GM18519 (cell line): ENCODE measurements around the gene NKIRAS1.
A peak's percentile ranks its signal among the peaks of the same experiment; 100 is the strongest.
"Not testable (repeated sequence)": the region's sequence is repeated elsewhere in the genome, so short reads cannot be mapped to it uniquely, and the experiment has no call there.

ENCODE experiments used
- ATAC-seq: cut with Tn5 transposase; IDR thresholded peaks from one replicate; pipeline ENCODE4 v1.9.1; 2021; ENCODE audit warnings: mild to moderate bottlenecking, moderate library complexity; ENCODE audit not compliant: unreplicated experiment, low FRiP score

The NKIRAS1 gene

DNA sequence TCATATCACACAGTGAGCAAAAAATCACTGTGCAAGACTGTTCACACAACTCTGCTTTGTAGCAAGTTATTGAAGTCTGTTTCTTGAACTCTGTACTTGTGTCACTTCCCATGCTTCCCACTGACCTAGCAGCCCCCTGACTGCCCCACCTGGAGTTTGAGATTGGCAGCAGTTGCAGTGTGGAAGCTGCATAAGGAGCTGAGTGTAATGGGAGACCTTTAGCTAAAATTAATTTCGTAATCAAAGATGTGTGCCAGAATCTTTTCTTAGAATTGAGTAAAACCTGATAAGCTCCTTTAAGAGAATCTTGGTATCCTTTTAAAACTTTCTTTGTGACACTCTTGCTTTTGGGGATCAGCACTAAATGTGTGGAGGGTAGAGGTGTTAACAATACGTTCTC lies 42.8 kb downstream of the NKIRAS1 start:
- ATAC-seq: no peak

DNA sequence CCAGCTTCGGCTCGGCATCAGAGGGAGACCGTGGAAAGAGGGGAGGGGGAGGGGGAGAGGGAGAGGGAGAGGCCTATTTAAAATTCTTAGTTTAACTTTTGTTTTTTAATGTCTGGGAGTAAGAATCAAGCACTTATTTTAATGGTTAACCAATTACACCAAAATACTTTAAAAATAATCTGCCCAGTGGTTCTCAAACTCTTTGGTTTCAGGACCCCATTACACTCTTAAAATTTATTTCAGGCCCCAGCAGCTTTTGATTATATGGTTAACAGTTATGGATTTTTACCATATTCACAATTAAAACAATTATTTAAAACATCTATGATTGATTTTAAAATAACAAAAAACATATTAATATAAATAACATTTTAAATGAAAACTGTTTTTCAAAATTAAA lies 44.5 kb downstream of the NKIRAS1 start:
- no peak for ATAC-seq

DNA sequence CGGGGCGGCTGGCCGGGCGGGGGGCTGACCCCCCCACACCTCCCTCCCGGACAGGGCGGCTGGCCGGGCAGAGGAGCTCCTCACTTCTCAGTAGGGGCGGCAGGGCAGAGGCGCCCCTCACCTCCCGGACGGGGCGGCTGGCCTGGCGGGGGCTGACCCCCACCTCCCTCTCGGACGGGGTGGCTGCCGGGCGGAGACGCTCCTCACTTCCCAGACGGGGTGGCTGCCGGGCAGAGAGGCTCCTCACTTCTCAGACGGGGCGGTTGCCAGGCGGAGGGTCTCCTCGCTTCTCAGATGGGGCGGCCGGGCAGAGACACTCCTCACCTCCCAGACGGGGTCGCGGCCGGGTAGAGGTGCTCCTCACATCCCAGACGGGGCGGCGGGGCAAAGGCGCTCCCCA lies 45.4 kb downstream of the NKIRAS1 start:
- ATAC-seq: not testable (repeated sequence)

DNA sequence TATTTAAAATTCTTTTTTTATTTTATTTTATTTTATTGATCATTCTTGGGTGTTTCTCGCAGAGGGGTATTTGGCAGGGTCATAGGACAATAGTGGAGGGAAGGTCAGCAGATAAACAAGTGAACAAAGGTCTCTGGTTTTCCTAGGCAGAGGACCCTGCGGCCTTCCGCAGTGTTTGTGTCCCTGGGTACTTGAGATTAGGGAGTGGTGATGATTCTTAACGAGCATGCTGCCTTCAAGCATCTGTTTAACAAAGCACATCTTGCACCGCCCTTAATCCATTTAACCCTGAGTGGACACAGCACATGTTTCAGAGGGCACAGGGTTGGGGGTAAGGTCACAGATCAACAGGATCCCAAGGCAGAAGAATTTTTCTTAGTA lies 46.1 kb downstream of the NKIRAS1 start:
- ATAC-seq: not testable (repeated sequence)

DNA sequence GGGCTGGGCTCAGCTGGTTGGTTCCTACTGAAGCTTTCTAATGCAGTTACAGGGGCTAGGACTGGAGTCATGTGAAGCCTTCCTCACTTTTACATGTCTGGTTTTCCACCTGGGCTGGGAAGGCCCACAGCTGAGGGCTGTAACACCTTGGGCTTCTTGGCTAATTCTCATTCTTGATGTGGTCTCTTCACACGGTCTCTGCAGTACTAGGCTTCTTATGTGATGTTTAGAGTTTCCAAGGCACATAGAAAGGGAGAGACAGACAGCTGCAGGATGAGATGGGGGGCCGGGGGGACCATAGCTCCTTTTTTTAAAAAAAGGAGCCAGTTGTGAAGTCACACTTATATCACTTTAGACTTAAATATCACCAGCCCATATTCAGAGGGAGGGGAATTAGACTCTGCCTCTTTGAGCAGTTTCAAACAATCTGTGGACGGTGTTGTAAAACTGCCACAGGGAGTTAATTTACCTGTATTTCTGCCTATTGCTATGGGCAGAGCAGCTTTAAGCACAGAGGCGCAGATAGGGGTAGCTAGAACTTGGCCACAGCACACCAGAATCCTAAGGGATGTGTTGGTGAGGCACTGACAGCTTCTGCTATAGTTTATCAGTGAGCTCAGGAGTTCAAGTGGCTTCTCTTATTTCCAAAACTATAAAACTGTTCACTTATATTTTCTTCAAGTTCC lies 46.7 kb downstream of the NKIRAS1 start:
- ATAC-seq: no peak

DNA sequence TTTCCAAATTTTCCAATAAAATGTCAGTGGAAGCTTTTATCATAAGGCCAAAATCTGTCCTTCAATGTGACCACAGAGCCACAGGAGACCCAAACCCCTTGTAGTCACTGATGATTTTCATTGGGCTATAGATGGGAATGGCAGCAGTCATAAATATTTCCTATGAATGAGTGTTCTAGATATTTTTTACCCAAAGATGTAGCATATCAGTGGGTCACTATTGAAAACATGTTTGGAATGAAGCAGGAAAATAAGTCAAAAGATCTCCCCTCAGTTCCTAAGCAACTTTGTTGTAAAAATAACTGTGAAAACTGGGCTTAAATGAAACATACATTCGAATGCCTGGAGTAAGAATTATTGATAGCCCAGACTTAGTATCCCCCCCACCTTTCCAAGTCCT lies 49.0 kb downstream of the NKIRAS1 start:
- ATAC-seq: no peak

DNA sequence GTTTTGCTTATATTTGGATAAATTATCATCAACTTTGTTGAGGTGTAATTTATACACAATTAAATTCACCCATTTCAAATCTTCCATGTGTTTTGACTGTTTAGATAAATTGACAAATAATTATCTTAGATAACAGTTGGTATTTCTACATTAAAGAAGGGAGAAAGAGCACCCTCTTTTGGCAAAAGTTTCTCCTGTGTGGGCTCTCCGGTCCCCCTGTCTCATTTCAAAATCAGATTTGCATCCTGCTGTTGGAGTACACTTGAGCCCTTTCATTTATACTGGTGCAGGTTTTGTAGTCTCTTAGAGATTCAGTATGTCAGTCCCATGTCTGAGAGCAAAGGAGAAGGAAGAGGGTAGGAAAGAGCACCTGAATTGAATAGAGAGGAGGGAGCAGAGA lies 49.4 kb downstream of the NKIRAS1 start:
- ATAC-seq: no peak

DNA sequence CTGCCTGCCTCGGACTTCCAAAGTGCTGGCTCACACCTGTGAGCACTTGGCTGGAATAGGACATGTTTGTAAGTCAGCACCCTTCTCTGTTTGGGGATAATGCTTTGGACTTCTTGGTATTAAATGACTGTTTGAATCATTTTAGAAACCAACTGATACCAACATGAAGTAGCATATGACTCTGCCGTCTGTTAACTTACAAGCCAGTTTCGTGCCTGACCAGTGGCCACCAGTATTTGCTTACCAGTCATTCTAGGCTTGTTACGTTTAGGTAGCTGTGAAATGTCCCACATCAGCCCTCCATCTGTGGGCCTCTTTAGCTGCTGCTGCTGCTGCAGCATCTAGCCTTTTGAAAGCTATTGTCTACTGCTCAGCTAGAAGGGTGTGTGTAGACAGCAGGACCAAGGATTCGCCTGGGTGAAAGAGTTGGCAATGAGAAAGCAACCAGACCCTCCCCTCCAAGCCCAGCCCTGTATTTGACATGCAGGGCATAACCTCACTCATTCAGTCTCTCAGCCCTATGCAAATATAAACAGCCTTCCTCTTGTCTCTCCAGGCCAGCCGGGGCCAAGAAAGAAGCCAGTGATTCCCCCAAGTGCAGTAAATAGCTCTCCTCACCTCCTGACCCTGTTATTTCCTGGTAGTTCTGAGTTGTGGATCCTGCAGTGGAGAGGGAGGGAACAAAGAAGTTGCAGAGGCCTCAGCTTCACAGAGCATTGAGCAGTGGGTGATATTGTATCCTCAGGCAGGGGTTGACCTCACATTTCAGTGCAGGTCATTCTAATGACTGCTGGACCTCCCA lies 51.0 kb downstream of the NKIRAS1 start:
- ATAC-seq: peak; percentile 75

DNA sequence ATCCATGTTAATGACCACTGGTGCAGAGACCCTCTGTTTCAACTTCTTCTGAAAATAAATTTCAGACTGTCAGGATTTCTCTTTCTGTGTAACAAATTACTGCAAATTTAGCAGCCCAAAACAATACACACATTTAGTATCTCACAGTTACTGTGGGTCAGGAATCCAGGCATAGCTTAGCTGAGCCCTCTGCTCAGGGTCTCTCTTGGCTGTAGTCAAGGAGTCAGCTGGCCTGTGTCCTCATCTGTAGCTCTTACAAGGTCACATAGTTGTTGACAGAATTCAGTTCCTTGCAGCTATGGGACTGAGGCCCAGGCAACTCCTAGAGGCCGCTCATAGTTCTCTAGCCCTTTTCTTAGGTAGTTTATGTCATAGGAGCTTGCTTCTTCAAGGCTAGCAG lies 51.9 kb downstream of the NKIRAS1 start:
- no peak for ATAC-seq

DNA sequence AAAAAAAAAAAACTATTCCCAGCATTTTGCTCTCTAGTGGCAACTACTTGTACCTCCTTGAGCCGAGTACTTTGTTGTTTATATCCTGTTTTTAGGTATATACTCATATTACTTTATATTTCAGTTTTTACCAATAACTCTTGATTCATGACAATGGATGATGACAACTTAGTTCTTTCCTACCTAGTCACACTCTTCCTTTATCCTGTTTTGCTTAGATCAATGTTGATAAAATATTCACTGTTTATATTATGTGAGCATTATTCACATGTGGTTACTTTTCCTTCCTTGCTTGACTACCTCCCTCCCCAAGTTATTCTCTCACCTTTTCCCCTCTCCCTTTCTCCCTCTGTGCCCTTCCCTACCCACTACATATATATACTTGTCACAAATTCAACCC lies 53.7 kb downstream of the NKIRAS1 start:
- no peak for ATAC-seq

DNA sequence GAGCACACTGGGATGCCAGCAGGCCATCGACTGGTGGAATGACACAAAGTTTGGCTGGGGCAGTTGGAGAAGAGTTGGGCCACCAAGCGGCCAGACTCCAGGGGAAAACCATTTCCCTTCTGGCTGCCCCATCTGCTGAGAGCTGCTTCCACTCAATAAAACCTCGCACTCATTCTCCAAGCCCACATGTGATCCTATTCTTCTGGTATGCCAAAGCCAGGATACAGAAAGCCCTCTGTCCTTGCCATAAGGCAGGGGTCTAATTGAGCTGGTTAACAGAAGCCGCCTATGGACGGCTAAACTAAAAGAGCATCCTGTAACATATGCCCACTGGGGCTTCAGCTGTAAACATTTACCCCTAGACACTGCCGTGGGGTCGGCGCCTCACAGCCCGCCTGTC lies 55.1 kb downstream of the NKIRAS1 start:
- ATAC-seq: no peak

DNA sequence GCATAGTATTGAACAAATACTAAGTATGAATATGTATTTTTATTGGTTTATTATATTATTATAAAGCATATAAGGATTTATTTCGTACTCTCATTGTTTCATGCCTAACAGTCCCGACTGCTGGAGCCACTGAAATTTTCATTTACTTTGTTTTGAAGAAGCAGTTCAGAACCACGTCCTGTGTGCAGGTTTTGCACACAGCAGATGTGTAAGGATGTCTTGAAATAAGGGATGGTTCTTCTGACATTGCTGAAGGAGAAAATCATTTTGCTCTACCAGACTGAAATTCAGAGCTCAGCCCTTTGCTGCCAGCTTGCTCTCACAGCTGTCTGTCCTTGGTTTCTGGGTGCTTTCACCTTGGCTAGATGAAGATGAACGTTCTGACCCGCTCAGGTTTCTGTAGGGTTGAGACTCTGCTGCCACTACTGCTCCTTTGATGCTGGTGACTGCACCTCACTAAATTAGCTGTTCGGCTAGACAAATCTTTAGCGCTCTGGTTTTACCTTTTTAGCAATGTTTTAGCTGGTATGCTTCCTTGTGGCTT lies 56.9 kb downstream of the NKIRAS1 start:
- ATAC-seq: no peak

DNA sequence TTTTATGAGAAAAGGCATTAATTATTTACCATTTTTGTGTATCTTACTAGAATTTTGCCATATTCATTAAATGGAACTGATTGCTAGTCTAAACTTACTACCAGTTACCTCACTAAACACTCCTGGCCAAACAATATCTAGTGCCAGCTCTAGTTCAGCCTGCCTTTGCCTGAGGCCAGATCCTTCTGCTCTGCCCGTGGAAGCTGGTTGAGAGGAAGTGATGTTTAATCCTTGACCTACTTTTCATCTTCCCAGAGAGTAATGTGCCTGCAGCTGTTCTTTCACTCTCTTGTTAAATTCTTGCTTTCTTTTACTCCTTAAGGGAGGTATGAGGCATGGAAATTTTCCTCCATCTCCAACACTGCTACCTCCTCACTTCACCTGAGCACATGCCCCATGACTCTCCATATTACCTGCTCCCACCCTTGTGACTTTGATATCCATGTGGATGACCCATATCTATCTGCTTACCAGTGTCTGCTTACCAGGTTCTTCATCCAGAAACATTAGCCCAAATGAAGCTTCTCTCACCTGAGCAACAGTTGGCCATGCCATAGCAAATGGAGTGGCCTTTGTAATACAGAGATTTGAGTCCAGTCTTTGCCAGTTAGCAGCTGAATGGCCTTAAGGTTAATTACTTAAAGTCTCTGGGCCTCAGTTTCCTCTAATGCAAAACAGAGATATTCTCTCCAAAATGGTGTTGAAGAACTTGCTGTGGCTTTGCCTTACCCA lies 57.6 kb downstream of the NKIRAS1 start:
- ATAC-seq: no peak

DNA sequence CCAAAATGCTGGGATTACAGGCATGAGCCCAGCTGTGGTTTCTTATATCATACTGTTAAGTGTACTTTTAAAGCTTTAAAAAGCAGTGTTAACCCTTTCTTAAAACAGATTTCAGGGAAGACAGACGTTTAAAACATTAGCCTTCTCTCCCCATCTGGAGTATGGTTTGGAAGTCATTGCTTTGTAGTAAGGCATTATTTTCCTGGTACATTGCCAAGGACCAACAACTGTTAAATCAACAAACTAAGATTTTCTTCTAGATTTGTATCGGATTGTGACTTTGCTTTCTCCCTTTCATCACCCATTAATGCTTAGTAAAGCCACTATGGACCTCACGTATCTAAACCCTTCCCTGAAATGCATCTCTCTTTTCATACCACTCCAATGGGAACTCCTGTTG lies 60.5 kb downstream of the NKIRAS1 start:
- no peak for ATAC-seq

DNA sequence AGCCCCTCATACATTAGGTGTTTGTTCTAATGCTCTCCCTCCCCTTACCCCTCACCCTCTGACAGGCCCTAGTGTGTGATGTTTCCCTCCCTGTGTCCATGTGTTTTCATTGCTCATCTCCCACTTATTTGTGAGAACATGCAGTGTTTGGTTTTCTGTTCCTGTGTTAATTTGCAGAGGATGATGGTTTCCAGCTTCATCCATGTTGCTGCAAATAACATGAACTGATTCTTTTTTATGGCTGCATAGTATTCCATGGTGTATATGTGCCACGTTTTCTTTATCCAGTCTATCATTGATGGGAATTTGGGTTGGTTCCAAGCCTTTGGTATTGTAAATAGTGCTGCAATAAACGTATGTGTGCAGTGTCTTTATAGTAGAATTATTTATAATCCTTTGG lies 67.3 kb downstream of the NKIRAS1 start:
- not testable (repeated sequence) for ATAC-seq

DNA sequence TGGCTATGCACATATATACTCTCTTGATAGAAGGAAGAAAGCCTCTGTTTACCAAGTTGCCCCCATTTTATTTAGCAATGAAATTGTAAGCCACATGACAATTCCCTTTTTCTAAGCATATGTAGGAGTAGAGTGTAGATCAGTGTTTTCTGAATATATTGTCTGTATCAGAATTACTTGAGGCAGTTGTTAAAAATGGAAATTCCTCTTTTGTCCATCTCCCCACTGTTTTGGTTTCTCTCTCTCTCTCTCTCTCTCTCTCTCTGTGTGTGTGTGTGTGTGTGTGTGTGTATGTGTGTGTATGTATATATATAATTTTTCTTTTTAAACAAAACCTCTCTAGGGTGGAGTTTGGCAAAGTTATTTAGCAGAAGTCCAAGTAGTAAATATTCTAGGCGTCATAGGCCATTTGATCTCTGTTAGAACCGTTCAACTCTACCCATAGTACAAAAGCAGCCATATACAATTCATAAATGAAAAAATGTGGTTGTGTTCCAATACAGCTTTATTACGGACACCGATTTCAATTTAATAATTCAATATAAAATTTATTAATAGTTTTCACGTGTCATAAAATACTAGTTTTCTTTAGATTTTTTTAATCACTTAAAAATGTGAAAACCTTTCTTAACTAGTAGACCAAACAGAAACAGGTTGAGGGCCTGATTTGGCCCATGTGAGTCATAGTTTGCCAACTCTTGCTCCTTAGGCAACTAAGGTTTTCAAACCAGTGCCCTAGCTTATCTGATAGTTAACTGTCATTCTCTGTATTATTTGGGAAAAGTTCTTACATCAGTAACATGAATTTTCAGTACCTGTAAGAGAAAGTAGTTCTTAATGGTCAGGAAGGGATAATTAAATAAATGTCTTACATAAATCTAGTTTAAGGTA lies 71.2 kb downstream of the NKIRAS1 start:
- no peak for ATAC-seq

DNA sequence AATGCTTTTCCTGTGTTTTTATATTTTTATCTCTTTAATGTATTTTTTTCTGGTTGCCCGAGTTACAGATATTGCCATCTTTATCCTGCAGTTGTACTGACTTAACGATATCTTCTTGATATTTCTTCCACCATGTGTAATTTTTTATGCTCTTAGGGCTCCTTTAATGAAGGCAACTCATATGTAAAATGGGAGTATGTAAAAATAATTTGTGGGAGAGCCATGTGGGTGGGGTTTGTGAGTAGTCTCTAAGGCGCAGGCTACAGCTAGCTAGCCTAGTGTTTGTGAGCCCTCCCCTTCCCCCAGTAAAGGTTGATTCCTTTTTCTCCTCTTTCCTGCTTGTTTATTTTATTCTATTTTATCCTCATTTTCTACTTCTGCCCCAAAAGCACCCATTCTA lies 72.9 kb downstream of the NKIRAS1 start:
- no peak for ATAC-seq
